ENCODE results near the gene CLDN14.

The CLDN14 gene

DNA sequence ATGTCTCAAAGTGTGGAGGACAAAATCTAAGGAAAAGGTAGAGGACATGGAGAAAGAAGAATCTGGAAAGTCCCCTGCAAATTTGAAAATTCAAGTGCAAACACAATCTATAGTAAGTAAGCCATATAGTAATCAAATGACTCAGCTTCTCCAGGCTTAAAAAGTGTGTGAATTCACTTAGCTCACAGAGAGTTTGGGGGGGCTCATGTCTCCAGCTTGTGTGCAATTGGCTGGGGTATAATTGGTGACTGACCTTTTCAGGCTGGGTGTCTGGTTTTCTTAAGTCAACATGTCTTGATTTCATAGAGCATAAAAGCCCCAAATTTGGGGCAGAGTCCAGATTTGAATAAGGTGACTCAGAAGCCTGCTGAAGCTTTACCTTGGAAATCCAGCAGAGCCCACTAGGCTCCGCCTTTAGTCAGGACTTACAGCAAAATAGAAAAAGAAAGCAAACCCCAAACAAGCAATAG is 8.6 kb downstream of the CLDN14 start:
- DNase-seq (ENCODE audit: low spot score), result no peak

DNA sequence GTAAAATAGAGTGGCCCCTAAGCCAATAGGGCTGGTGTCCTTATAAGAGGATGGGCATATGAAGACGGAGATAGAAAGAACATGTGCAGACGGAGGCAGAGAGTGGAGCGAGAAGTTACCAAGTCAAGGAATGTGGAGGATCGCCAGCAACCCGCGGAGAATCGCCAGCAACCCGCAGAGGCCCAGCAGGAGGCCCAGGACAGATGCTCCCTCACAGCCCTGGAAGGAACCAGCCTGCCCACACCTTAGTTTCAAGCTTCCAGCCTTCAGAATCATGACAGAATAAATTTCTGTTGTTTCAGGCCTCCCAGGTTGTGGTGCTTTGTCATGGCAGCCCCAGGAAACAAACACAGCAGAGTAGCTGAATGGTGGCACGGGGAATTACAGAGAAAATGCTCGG is 9.6 kb downstream of the CLDN14 start:
- DNase-seq (ENCODE audit: low spot score), result no peak

DNA sequence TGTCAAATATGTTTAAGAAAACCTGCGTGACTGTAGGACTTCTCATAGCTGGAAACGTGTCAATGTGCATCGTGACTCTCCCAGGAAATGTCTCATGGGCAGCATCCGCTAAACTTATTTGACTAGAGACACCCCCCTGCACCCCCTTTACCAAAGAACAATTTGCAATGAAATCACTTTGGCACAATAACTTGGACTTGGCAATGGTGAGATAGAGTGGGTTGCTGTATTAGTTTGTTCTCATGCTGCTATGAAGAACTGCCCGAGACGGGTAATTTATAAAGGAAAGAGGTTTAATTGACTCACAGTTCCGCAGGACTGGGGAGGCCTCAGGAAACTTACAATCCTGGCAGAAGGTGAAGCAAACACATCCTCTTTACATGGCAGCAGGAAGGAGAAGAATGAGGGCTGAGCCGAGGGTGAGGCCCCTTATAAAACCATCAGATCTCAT is 13.8 kb downstream of the CLDN14 start:
- no peak for DNase-seq (ENCODE audit: low spot score)

DNA sequence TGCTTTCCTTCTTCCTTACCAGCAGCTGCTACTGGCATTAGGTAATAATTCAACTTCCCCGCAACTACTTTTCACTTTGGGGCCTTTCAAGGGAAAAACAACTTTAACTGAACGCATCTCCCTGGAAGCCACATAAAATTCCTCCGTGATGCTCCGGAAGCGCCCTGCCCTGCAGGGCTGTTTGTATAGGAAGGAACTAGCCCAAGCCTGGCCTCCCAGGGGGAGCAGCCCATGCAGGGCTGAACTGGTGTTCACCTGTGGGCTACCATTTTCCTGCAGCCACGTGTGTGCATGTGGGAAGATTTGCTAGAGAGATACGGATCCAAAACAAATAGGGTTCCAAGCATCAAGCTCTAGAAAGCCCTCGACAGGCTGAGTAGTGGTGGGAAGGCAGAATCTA is 14.4 kb downstream of the CLDN14 start:
- no peak for DNase-seq (ENCODE audit: low spot score)

DNA sequence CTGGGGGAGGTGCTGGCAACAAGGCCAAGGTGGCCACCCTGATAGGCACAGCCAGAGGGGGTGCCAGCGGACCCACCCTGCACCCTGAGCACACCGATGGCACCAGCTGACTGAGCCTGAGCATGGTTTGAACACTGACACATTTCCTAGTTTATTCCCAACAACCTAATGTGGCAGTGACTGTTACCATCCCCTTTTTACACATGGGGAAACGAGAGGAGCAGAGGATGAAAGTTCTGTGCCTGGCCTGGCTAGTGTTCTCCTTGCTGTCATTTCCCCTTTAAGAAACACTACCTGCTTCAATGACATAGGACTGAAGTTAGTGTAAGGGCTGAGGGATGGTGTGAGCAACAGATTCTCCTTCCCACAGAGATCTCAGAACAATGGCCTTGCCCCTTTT is 15.3 kb downstream of the CLDN14 start:
- DNase-seq (ENCODE audit: low spot score), result no peak

DNA sequence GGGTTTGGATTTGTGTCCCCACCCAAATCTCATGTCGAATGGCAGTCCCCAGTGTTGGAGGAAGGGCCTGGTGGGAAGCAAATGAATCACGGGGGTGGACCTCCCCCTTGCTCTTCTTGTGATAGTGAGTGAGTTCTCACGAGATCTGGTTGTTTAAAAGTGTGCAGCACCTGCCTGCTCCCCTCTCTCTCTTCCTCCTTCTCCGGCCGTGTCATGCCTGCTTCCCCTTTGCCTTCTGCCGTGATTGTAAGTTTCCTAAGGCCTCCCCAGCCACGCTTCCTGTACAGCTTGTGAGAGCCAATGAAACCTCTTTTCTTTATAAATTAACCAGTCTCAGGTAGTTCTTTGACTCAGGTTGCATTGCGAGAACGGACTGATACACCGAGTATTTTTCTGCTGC is 15.9 kb downstream of the CLDN14 start:
- no peak for DNase-seq (ENCODE audit: low spot score)

DNA sequence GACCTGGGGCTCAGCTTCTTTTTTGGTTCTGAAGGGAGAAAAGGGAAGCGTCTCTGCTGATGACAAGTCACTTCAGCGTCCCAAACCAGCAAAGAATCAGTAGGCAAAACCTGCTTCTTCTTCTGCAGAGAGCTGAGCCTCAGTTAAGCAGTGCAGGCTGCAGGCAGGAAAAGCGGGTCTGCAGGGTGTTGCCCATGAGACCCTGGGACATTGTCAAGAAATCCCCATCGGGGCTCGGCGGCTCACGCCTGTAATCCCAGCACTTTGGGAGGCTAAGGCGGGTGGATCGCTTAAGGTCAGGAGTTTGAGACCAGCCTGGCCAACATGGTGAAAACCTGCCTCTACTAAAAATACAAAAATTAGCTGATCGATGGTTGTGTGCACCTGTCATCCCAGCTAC is 16.7 kb downstream of the CLDN14 start:
- no peak for DNase-seq (ENCODE audit: low spot score)

DNA sequence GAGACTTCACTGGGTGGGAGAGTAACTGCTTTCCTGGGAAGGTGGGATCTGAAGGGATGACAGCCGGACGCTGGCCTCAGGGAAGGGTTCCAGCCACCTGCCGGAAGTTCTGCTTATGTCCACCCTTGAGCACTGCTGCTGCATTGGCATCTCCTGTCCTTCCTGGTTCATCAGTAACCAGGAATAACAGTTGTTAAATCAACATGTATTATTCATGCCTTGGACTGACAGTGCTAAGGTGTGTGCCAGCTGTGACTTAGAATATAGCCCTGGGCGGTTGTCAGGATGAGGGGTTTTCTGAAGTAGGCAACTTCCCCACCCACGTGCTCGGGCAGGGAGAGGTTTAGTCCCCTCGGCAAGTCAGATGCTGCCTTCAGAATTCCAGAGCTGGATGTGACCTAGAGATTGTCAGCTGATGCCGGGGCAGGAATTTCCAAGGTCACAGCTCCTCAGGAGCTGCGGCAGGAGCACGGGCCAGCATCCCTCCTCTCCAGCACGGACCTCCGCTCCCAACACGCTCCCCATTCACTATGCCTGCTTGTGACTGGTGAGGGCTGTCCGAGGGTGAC is 17.9 kb downstream of the CLDN14 start:
- no peak for DNase-seq (ENCODE audit: low spot score)

DNA sequence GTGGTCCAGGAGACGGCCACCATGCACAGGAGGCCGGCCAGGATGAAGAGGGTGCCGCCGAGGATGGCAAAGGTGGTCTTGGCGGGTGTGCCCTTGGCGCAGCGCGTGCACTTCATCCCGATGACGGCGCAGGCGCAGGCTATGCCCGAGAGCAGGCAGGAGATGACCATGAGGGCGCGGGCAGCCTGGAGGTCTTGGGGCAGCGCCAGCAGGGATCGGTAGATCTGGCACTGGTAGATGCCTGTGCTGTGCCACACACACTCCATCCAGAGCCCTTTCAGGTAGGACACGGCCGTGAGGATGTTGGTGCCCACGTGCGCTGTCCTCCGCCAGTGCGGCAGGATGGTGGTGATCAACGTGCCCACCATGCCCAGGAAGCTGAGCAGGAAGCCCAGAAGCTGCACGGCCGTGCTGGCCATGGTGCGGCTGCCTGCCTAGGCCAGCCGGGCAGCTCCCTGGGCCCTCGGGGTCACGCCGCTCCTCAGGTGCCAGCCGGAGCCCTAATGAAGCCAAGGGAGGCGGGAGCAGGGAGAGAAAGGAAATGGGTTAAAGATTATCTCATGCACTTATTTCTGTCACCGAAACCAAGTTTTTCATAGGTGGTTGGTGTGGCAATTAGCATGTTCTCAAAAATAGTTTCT is 18.5 kb downstream of the CLDN14 start:
- DNase-seq (ENCODE audit: low spot score), result no peak

DNA sequence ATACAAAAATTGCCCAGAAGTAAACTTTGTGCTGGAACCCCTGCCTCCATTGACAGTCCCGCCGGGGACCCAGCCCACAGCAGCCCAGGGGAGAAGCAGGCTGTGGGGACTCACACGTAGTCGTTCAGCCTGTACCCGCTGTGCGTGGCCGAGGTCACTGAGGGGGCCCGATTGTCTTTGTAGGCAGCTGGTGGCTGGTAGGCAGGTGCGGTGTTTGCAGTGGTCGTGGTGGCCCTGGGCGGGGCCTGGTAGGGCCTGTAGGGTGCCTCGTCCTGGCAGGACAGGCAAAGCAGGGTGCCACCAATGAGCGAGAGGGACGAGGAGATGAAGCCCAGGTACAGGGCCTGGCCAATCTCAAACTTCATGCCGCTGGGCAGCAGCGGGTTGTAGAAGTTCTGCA is 19.1 kb downstream of the CLDN14 start:
- no peak for DNase-seq (ENCODE audit: low spot score)

DNA sequence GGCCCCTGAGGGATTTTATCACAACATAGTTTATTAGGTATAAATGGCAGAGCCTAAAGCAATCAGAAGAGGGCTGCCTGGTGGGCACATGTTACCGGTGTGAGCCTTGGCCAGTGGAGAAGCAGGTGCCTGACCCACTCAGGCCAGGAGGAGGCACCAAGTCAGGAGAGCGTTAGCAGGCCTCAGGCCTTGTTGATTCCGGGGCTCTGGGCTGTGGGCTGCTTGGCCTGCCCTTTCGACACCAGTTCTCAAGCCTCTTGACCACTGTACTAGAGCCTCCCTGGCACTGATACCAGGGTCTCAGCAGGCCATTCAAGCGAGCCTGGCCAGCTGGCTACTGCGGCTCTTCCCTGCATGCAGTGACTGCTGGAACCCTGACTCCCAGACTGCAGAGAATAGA is 20.8 kb downstream of the CLDN14 start:
- DNase-seq (ENCODE audit: low spot score), result no peak

DNA sequence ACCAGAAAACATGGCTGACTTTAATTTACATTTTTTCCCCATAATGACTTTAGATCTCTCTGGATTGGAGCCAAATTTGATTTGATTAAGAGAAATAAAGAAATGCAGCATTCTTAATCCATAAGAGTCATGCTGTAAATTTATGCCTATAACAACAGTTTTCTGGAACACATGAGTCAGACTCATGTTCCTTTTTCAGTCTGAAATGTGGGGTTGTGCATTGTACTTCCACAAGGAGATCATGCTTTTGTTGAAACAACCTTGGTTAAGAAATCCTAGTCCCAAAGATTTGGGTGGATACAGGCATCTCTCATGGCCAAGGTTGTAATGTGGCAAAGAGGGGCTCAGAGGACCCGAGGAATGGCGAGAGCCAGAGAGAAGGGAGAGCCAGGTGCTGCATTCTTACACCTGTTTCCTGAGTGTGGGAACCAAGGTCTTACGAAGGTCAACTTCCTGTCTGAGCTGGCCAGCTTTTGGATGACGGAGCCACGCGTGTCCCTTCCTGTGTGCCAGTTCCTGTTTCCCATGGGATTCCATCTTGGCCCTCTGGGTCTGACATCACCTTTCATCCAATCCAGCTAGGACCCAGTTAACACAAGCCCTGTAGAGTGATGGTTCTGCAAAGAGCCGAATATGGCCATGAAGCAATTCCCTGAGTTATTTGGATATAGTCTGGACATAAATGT is 23.1 kb downstream of the CLDN14 start:
- no peak for DNase-seq (ENCODE audit: low spot score)

DNA sequence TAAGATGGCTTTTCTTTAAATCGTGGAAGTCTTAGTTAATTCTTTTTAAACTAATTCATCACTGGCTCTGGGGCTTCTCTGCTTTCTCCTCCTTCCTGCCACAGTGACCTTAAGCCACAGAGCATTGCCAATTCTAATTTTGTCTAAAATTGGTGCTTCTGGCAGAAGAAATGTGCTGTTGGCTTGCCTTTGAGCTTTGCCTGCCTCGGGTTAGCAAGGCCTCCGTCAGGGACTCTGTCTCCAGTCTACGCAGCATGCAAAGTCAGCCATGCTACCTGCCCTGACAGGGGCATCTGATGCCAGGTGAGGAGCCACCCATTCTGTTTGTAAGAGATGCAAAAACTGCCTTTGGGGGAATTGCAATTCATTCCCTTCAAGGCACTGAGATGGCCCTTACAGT is 25.2 kb downstream of the CLDN14 start:
- DNase-seq (ENCODE audit: low spot score), result no peak

DNA sequence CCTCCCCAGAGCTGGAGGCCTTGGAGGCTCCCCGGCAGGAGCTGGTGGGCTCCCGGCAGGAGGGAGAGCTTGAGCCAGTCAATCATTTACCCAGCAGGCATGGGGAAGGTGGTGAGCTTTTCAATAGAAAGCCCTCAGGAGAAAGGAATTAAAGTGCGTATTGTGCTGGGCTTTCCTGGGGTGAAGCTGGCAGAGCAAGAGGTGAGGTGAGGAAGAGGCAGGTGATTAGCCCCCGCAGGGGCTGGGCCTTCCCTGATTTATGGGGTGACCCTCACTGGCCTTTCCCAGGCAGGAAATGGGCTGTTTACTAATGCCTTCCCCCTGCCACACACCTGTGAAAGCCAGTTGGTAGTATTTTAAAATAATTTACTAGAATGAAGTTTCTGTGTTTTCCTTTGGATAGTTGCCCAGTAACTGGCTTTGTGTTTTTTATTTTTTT is 25.8 kb downstream of the CLDN14 start:
- DNase-seq (ENCODE audit: low spot score), result no peak

DNA sequence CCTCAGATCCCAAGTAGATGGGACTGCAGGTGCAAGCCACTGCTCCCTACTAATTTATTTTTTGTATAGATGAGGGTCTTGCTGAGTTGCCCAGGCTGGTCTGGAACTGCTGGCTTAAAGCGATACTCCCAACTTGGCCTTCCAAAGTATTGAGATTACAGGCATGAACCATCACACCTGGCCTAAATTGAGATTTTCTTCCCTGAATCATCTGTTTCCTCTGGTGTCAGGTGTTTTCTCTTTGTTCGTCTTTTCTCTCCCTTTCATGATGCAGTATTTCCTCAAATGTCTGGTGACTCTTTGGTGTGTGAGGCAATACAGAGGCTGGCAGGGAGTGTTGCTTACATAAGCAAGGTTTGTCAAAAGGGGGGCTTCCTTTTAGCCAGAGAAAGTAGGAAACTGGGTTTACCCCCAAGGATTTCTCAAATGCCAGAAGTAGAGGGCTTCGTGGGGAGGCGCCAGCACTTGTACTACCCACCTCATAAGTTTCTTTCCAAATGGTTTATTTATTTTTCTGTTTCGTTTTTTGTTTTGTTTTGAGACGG is 27.6 kb downstream of the CLDN14 start:
- DNase-seq (ENCODE audit: low spot score), result no peak

DNA sequence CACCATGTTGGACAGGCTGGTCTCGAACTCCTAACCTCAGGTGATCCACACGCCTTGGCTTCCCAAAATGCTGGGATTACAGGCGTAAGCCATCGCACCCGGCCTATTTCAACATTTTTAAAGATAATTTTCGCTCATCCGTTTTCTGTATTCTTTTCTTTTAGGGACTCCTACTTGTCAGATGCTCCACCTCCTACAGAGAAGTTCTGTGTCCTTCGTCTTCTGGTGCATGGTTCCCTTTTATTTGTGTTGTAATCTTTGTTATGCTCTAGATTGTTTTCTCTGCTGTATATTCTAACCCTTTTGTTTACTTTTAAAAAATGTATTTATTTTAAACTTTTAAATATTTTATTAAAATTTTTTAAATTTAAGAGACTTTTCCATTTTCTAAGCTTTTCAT is 28.4 kb downstream of the CLDN14 start:
- DNase-seq (ENCODE audit: low spot score), result no peak

DNA sequence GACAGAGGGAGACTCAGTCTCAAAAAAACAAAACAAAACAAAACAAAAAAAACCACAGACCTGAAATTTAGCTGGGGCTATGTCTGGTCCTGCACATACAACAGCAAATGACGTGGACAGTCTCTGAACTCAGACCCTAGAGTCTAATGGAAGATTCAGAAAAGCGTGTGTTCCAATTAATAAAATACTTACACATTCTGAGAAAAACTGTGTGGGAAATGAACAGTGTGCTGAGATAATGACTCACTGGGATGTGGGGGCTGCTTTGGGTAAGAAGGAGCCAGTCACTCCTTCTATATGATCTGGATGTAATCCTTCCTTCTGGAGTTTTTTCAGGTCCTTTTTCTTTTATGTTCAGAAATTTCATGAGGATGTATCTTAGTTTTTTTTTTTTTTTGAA is 29.4 kb downstream of the CLDN14 start:
- no peak for DNase-seq (ENCODE audit: low spot score)

DNA sequence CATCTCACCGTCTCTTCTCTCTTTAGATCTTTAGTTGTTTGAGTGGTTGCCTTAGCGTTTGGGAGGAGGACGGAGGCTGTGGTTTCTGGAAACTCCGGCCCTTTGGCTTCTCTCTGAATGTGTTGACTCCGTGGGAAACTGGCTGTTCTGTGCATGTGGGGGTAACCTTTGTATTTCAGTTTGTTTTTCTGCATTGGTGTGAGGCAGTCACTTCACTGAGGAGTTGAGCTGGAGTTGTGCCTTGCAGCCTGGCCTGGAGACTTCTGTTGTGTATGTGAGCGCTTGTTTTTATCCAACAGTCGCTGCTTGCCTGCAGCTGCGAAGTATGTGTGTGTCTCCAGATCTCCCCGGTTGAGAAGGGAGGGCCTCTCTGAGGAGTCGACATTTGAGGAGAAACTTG is 33.6 kb downstream of the CLDN14 start:
- no peak for DNase-seq (ENCODE audit: low spot score)

DNA sequence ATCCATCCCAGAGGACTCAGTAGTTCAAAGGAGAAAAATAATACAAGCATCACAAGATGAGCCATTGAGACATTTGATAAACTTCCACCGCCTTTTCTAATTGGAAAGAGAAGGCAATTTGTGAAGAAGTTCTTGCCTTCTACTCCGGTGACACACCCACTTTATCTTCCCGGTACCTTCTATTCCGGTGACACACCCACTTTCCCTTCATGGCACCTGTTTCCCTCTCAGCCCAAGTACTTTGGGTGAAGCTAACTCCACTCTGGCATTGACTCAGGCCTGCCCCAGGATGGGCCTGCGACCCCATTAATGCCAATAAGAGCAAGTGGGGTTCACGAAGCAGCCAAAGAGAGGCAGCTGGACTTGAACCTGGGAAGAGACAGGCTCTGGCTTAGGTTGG is 38.2 kb downstream of the CLDN14 start:
- no peak for DNase-seq (ENCODE audit: low spot score)

DNA sequence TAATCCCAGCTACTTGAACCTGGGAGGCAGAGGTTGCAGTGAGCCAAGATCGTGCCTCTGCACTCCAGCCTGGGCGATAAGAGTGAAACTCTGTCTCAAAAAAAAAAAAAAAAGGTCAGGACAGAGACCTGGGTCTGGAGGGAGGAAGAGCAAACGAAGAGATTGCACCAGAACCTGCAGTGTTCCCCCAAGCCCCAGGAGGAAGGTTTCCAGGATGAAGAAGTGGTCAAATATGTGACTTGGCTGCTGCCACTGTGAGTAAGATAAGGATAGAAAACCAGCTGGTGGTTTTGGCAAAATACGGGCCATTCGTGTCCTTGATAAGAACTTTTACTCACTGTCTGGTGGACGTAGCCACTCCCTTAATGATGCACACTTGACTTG is 42.2 kb downstream of the CLDN14 start:
- no peak for DNase-seq (ENCODE audit: low spot score)

DNA sequence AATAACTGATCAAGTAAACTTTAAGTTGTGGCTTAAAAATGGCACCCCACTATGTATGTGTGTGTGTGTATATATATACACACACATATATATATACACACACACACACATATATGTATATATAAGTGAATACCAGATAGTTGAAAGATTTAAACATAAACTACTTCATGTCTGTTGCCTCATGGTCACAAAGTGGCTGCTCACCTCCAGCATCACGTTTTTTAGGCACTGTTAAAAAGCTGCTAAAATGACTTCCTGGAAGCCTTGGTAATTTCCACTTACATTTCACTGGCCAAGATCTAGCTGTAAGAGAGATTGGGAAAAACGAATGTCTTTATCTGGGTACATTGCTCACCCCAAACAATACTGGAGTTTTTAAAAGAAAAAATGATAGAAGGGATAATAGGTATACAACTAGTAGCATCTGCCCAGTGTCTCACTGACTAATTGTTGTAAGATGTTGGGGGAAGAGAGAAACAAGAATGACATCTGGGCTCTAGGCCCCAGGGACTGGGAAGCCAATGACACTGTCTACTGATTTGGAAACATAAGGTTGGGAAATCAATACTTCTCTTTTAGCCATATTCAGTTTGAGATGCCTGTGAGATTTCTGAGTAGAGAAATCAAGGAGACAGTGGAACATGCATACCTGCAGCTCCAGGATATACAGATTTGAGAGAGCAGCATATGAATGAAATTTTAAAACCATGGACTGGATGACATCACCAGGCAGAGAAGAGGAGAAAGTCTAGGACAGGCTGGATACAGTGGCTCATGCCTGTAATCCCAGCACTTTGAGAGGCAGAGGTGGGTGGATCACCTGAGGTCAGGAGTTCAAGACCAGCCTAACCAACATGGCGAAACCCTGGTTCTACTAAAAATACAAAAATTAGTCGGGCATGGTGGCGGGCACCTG is 42.8 kb downstream of the CLDN14 start:
- DNase-seq (ENCODE audit: low spot score), result no peak

DNA sequence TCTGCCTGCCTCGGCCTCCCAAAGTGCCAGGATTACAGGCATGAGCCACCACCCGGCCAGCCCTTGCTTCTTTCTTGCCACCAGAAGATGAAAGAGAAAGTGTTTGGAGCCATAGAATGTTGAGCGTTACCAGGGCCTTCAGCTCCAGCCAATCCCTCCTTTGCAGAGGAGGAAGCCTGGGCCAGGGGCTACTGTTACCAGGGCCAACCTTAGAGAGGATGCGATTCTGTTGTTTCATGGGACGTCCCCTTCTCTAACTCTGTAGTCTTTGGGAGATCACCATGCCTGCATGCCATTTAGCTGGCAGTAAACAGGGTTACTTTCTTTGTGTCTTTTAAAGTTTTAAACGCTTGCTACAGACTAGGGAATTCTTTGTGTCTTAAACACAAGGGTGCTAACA is 45.8 kb downstream of the CLDN14 start:
- no peak for DNase-seq (ENCODE audit: low spot score)

All from CD4-positive, alpha-beta T cell treated with Interleukin-2 at 100 ng/mL for 4 hours (primary cell).